ENCODE results near the gene EFTUD2.

EFTUD2 gene

DNA sequence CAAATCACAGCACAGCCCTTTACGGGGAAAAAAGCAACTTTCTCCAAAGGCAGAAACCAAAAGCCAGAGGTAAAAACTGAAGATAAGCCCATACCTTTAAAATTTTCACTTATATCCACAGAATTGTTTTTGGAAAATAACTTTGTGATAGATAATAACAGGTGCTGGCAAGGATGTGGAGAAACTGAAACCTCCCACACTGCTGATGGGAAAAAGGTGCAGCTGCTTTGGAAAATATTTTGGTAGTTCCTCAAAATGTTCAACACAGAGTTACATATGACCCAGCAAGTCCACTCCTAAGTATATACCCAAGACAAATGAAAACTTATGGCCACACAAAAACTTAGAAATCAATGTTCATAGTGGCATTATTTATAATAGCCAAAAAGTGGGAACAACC lies 12.2 kb downstream of the EFTUD2 start:
- no peak for DNase-seq

GRCh38 chr17:44884941-44885340 lies 14.3 kb downstream of the EFTUD2 start:
- DNase-seq: no peak

GRCh38 chr17:44881145-44881544 lies 18.1 kb downstream of the EFTUD2 start:
- DNase-seq: no peak

DNA sequence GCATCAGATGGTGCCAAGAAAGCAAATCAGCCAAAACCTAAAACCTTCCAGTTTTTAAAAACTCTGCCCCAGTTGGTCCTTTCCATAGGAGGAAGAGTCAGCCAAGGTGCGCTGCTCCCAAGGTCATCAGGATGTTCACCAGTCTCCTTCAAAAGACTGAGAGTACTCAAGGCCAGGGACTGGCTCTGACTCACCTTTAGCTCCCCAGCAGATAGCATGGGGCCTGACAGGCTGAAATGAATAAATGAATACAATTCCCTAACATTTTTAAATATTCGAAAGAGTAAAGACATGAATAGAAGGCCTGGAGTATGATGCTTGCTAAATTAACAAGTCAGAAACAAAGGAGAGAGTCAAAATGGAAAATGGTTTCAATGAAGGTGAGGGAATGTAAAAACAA lies 19.2 kb downstream of the EFTUD2 start:
- peak; percentile 12 for DNase-seq

DNA sequence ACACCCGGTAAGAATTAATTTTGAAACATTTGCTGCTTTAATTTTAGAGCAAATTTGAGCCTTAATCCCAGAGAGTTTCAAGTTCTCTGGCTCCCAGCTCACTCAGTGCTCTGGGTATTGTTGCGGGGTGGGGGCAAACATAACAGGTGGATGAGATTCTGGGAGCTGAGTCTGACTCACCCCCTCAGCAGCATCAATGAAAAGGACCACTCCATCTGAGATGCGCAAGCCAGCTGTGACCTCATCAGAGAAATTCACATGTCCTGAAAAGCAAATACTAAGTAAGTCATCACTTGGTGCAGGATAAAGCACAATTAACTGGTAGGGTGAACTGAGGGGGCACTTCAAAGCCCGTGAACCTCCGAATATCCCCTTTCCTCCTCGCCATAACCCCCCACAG lies 19.9 kb downstream of the EFTUD2 start:
- peak; percentile 60 for DNase-seq

DNA sequence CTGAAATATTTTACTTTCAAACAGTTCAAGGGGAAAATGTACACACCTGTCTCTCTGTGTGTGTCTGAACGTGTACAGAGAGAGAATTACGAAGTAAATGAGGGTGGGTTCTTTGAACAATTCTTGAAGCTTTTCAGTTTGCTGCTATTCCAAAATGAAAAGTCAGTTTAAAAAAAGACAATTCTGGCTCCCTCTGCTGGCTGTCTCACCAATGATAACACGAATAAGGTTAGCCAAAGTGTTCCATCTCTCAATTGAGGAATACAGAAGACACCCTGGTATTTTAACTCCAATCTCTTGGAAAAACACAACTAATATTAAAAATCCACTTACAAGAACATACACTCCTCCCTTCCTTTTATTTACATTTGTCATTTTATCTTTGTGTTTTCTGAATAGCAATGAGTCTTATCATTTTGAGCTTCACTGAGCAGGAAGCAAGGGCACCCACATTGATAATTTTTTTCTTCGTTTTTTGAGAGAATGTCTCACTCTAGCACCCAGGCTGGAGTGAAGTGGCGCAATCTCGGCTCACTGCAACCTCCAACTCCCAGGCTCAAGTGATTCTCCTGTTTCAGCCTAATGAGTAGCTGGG lies 20.5 kb downstream of the EFTUD2 start:
- peak; percentile 60 for DNase-seq

- DNase-seq: no peak
These were observed 22.1 kb downstream of the EFTUD2 start for GRCh38 chr17:44877121-44877520.

- no peak for DNase-seq
These were observed 23.5 kb downstream of the EFTUD2 start for GRCh38 chr17:44875761-44876160.

- DNase-seq: no peak
These were observed 27.0 kb downstream of the EFTUD2 start for GRCh38 chr17:44872131-44872768.

- DNase-seq: no peak
These were observed 27.7 kb downstream of the EFTUD2 start for GRCh38 chr17:44871556-44871955.

DNA sequence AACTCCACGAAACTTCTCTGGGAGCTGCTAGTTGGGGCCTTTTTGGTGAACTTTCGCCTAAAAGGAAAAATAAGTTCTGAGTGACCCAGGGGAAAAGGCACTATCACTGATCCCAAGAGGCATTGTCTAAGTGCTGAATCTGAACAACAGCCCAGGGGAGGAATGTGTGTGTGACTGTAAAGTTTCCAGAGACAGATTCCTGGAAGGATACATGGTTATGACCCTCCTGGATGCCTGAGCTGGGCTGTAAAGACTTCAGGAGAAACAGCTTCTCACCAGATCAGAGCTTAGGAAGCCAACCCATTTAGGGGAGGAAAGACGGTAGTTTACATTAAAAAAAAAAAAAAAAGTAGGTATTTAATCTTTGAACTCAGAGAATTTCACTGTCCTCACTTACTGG lies 31.4 kb downstream of the EFTUD2 start:
- no peak for DNase-seq

DNA sequence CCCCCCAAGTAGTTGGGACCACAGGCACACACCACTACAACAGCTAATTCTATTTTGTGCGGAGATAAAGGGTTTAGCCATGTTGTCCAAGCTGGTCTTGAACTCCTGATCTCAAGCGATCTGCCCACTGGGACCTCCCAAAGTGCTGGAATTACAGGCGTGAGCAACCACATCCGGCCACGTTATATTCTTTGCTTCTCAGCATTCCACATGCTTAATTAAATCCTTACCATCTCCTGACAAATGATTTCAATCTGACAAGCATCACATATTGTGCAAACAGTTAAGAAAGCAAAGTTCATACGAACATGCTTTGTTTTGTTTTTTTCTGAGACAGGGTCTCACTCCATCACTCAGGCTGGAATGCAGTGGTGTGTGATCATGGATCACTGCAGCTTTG lies 33.3 kb downstream of the EFTUD2 start:
- DNase-seq: no peak

- DNase-seq: peak; percentile 90
These were observed 34.0 kb downstream of the EFTUD2 start for GRCh38 chr17:44865231-44865660.

GRCh38 chr17:44864831-44865230 lies 34.4 kb downstream of the EFTUD2 start:
- DNase-seq: no peak

DNA sequence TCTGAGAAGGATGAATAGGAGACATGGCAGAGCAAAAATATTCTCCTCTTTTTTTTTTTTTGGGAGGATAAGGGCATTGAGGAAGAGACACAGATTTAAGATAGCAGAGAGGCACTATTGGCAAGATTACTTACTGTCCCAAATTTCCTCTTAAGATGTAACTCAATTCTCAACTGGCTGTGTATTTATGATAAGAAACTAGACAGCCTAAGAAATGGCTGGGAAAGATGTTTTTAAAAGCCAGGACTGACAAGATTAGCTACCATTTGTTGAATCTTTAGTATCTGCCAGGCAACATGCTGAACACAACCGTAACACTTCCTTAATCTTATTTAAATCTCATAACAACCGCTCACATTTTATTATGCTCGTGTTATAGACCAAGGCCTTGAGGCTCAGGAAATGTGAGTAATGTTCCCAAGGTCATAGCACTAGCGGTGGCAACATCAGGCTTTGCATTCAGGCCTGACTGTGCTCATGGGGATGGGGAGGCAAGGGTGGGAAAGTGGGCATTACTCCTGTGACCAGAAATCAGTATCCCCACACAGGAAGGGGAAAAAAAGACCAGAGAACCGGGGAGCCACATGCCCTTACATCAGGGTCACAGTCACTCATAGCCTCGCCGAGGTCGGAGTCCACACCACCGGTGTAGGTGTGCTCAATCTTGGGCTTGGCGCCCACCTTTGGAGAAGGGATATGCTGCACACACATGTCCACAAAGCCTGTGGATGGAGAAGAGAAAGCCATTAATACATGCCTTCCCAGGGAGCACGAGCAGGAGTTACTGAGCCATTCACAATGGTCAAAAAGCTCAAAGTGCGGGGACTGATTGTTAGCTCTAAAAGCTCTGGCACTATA lies 36.0 kb downstream of the EFTUD2 start:
- DNase-seq: no peak

GRCh38 chr17:44862278-44862914 lies 36.8 kb downstream of the EFTUD2 start:
- DNase-seq: no peak

- no peak for DNase-seq
These were observed 39.5 kb downstream of the EFTUD2 start for GRCh38 chr17:44859701-44860100.

DNA sequence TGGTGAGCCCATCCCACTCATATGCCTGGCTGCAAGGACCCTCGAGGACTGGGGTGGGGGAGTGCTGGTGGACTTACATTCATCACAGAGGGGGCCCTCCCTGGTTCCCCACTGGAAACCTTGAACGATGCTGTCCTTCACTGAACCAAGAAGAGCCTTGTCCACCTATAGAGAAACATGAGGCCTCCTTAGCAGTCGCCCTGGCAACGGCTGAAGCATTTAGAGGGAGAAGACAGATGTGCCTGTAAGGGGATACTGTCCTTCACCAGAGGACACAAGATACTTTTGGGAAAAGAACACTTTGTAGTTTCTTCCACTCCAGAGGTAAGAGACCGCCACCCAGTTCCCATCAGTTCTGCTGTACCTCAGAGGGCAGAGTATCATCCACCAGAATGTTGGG lies 45.1 kb downstream of the EFTUD2 start:
- no peak for DNase-seq

GRCh38 chr17:44850612-44851011 lies 48.6 kb downstream of the EFTUD2 start:
- no peak for DNase-seq

DNA sequence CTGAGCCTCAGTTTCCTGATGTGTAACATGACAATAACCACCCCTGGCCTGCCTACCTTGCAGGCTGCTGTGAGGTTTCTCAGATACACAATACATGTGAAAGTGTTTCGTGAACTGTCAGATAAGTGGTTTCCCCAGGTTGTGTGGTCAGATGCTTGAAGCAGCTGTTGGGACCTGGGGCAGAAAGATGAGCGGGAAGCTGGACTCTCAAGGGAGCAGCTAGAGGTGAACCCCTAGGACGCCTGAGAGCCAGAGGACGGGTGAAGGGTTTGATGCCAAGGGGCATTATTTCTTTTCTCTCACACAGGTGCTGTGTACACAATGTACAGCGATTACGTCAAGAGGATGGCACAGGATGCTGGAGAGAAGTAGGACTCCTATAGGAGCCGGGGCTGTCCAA lies 49.2 kb downstream of the EFTUD2 start:
- DNase-seq: no peak

- no peak for DNase-seq
These were observed 50.2 kb downstream of the EFTUD2 start for GRCh38 chr17:44848961-44849489.

GRCh38 chr17:44848257-44848795 lies 50.9 kb downstream of the EFTUD2 start:
- DNase-seq: no peak

- no peak for DNase-seq
These were observed 51.7 kb downstream of the EFTUD2 start, which contains the start of gene HIGD1B for GRCh38 chr17:44847586-44847985. Gene HIGD1B, plus strand, starts transcription at chr17:44847883. Its CDS starts 270 bp downstream, at chr17:44848153.
